GM19099 (cell line): ENCODE measurements around the gene TNFSF9.

Experiments
- POLR2A ChIP-seq: IDR thresholded peaks from 3 replicates; pipeline ENCODE4 v1.6.1; 2011; ENCODE audit warnings: low read depth; ENCODE audit not compliant: insufficient read length; ENCODE audit errors: extremely low read depth

TNFSF9 gene

GRCh38 chr19:6535558-6536137, 4.8 kb downstream of the TNFSF9 start:
- TF ChIP-seq POLR2A: no peak

GRCh38 chr19:6539514-6539913, 8.7 kb downstream of the TNFSF9 start:
- no peak for TF ChIP-seq POLR2A

GRCh38 chr19:6540918-6541689, 10.3 kb downstream of the TNFSF9 start:
- TF ChIP-seq POLR2A: no peak

GRCh38 chr19:6543866-6544347, 13.1 kb downstream of the TNFSF9 start:
- no peak for TF ChIP-seq POLR2A

GRCh38 chr19:6551091-6551490, 20.3 kb downstream of the TNFSF9 start:
- TF ChIP-seq POLR2A: no peak

- TF ChIP-seq POLR2A: peak; percentile 31
Measured at GRCh38 chr19:6551607-6552450, 21.0 kb downstream of the TNFSF9 start.

GRCh38 chr19:6556043-6556449, 25.2 kb downstream of the TNFSF9 start:
- TF ChIP-seq POLR2A: no peak

- no peak for TF ChIP-seq POLR2A
Measured at GRCh38 chr19:6556480-6557195, 25.8 kb downstream of the TNFSF9 start.

- no peak for TF ChIP-seq POLR2A
Measured at GRCh38 chr19:6564393-6564792, 33.6 kb downstream of the TNFSF9 start.

GRCh38 chr19:6568010-6568526, 37.2 kb downstream of the TNFSF9 start:
- TF ChIP-seq POLR2A: no peak

- TF ChIP-seq POLR2A: no peak
Measured at GRCh38 chr19:6568816-6569215, 38.0 kb downstream of the TNFSF9 start.

- no peak for TF ChIP-seq POLR2A
Measured at GRCh38 chr19:6570764-6571163, 39.9 kb downstream of the TNFSF9 start.

GRCh38 chr19:6571167-6571566, 40.3 kb downstream of the TNFSF9 start:
- no peak for TF ChIP-seq POLR2A

- no peak for TF ChIP-seq POLR2A
Measured at GRCh38 chr19:6572217-6572616, 41.4 kb downstream of the TNFSF9 start.

- no peak for TF ChIP-seq POLR2A
Measured at GRCh38 chr19:6573350-6573749, 42.5 kb downstream of the TNFSF9 start.

- no peak for TF ChIP-seq POLR2A
Measured at GRCh38 chr19:6576869-6577475, 46.1 kb downstream of the TNFSF9 start.
